SHP77 treated with DMSO at 0.1 percent for 48 hours (cell line): ENCODE results near the gene KRT74.

Source experiments
- DNase-seq: peaks from one replicate; lab custom pipeline; 2025; lab: John Stamatoyannopoulos, UW

KRT74 gene

GRCh38 chr12:52521175-52521567, 52.5 kb downstream of the KRT74 start:
- DNase-seq: no peak

DNA sequence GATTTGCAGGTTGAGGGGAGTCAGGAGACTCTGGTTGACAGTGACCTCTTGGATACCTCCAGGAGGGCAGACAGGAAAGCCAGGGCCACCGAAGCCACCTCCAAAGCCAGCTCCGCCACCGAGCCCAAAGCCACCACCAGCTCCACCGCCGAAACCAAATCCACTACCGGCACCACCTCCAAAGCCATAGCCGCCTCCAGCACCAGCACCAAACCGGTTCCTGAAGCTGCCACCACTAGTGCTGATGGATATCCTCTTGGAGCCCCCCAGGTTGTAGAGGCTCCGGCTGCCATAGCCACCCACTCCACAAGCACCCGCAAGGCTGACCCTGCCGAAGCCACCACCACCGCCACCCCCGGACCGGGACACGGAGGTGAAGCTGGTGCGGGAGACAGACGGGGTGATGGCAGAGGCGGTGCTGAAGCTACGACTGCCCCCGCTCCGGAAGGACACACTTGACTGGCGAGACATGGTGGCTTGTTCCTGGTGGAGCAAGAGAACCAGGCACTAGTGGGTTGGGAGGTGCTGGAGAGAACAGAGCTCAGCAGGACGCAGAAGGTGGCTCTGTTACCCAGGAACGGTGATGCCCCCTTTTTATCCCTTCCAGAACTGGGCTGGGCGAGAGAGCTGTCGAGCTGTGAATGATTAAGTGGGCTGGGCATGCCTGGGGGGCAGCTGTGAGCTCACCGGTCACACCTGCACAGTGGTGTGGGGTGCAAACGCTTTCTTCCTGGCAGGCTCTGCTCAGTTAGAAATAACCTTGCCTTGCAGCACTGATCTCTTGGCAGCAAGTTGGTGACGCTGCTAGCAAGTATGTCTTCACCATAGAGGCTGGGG, 53.6 kb downstream of the KRT74 start, which contains the start of gene KRT5:
TSS of gene KRT5 (minus strand) at position 569 of the 837 bp plus-strand sequence. CDS start at position 471, 98 bp downstream.
- DNase-seq: no peak

GRCh38 chr12:52519387-52519703, 54.3 kb downstream of the KRT74 start:
- DNase-seq: no peak

- DNase-seq: no peak
Observed at GRCh38 chr12:52518574-52519386, 54.9 kb downstream of the KRT74 start.

DNA sequence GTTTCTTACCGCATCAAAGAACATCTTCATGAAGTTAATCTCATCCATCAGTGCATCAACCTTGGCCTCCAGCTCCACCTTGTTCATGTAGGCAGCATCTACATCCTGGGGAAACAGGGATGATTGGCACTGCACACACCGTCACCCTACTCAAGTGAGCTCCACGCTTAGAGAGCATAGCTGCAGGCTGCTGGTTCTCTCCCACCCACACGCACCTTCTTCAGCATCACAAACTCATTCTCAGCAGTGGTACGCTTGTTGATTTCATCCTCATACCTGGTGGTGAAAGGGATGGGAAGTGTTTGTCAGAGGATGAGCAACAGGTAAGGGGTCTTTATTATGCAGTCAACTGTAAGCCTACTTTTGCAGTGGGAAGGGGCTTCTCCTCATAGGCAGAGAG, 55.8 kb downstream of the KRT74 start:
- DNase-seq: no peak

DNA sequence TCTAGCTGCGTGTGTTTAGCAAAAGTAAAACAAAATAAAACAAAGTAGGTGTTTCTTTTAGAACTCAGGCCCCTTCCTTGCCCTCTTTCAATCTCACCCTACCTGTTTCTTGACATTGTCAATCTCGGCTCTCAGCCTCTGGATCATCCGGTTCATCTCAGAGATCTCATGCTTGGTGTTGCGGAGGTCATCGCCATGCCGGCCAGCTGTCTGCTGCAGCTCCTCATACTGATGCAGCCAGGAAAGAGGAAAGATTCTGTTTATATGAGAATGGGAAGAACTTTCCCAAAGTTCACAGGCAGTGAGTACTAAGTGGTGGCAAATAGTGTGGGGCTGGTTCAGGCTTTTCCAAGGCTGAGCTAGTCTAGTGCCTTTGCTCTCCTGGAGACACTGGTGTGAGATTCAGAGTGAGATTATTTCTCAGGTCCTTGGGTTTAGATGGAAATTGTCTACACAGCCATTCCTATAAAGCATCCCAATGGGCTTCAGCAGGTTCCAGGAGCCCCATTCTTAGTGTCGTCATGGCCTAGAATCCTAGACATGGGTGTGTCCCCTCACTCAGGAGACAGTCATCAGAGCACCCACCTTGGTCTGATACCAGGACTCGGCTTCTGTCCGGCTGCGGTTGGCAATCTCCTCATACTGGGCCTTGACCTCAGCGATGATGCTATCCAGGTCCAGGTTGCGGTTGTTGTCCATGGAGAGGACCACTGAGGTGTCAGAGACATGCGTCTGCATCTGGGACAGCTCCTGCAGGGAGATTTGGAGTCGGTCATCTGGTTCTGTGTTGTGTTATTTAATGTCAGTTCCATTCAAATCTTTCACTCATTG, 56.4 kb downstream of the KRT74 start:
- DNase-seq: no peak

DNA sequence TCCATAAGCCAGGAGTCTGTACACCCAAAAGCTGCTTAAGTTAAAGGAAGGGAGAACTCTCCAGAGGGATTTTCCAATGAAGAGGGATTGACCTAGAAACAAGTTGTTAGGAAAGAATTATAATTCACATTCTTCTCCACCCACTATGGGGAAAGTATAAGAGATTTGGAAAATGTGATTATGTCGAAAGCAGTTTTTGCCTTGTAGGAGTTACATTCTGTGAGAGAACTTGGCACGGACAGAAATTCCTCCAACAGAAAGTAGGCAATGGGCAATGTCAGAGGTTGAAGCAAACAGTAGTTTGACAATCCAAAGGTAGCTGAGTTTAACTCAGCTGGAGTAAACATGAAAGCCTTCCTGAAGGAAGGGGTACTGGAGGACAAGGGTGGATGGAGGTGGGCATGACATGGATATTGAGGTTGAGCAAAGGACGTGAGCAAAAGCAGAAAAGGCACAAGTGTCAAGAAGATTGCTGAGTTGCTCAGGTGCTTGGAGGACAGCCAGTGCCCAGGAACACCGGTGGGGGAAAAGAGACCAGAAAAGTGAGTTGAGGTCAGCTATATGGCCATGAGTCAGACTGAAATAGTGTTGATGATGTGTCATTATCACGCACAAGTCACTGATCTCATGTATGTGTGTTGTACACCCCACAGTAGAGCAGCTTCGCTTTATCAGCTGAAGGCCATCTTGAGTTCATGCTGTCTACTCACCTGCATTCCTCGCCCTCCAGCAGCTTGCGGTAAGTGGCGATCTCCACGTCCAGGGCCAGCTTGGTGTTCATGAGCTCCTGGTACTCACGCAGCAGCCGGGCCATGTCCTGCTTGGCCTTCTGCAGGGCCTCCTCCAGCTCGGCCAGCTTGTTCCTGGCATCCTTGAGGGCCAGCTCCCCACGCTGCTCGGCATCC, 57.5 kb downstream of the KRT74 start:
- DNase-seq: no peak
